Heart right ventricle (tissue), 16 donors: Measurements from ENCODE around the gene C3orf18. TPM values are rescaled to one million over a fixed set of nuclear protein-coding genes. Genes with fewer than 3 reads are reported as not detected.

Experiments
- ATAC-seq, 8 donors: fragments of 200-7000 bp; cut with Tn5 transposase; one replicate each; pipeline ENCODE4 v1.9.1; 2020; ENCODE audit warnings: mild to moderate bottlenecking in 8 of 8, moderate library complexity in 8 of 8, moderate number of reproducible peaks in 1 of 8
- DNase-seq, 2 donors: peaks; one replicate each; pipeline ENCODE4 v3.0.0-alpha.2; 2020
- H3K27ac ChIP-seq, 10 donors: fragments of 200-600 bp; sonication (generic) in 2 of 10; one replicate each; pipeline versions ENCODE4 v1.5.0 to v1.8.0; 2020 to 2022; ENCODE audit warnings: mild to moderate bottlenecking in 3 of 10
- H3K27me3 ChIP-seq, 7 donors: fragments of 200-600 bp; one replicate each; pipeline ENCODE4 v1.8.0; 2021 to 2022; ENCODE audit warnings: mild to moderate bottlenecking in 2 of 7
- H3K36me3 ChIP-seq, 9 donors: fragments of 200-600 bp; sonication (generic) in 1 of 9; one replicate each; pipeline versions ENCODE4 v1.5.0 to v1.8.0; 2020 to 2022; ENCODE audit warnings: mild to moderate bottlenecking in 2 of 9
- H3K4me1 ChIP-seq, 9 donors: fragments of 200-600 bp; sonication (generic) in 1 of 9; one replicate each; pipeline versions ENCODE4 v1.5.0 to v1.8.0; 2020 to 2022; ENCODE audit warnings: mild to moderate bottlenecking in 4 of 9
- H3K4me3 ChIP-seq, 10 donors: fragments of 200-600 bp; sonication (generic) in 2 of 10; one replicate each; pipeline versions ENCODE4 v1.5.0 to v1.8.0; 2020 to 2022; ENCODE audit warnings: mild to moderate bottlenecking in 7 of 10, moderate library complexity in 2 of 10
- H3K9me3 ChIP-seq, 11 donors: fragments of 200-600 bp in 10 of 11; sonication (generic) in 2 of 11; one replicate each; pipeline versions ENCODE4 v1.5.0 to v1.8.0; 2013 to 2022; ENCODE audit warnings: mild to moderate bottlenecking in 2 of 11, control low read depth in 1 of 11, moderate library complexity in 1 of 11
- CTCF ChIP-seq, 9 donors: fragments of 200-600 bp; sonication (generic) in 2 of 9; IDR thresholded peaks; one replicate each; pipeline versions ENCODE4 v1.5.0 to v1.8.0; 2021 to 2022; ENCODE audit warnings: antibody characterized with exemption in 9 of 9, mild to moderate bottlenecking in 5 of 9, moderate library complexity in 1 of 9
- WGBS, 2 donors: extraction: QIAGEN DNeasy Blood & Tissue Kit; methylation state at CpG; one replicate each; pipeline ENCODE4 v1.1.7; 2013; ENCODE audit warnings: inconsistent platforms in 1 of 2; 5-methylcytosine and 5-hydroxymethylcytosine counted together
- intact Hi-C, 10 donors: fragments of 100-400 bp; cut with DNase I; formaldehyde crosslinking; loops; one replicate each; pipeline versions ENCODE4 v1.11.1 to v1.14.2; 2022
- polyA plus RNA-seq, 2 donors: library from polyadenylated mRNA; stranded (reverse); fragments of 200-250 nt; gene quantifications; one replicate each; pipeline ENCODE4 v1.2.3, GENCODE V29; 2013
- total RNA-seq, 10 donors: library from RNA; stranded (reverse); fragmentation: NEBNext Ultra II Directional in 3 of 10; extraction: Animal tissue kit (Norgen Biotek cat#: 25700) in 3 of 10; gene quantifications; one replicate each; pipeline versions ENCODE4 v1.2.1 to v1.2.4, GENCODE V29; 2021 to 2023
- donor health status: Arrhythmogenic right ventricular cardiomyopathy.
- donor health status: ischemic (EF 13 %, LVEDD 7.1; RV severe dilation, severe dysfunction).
- donor health status: healthy with polysubstance abuse.
- donor health status: DM: no; HTN: yes; CAD: no.
- donor health status: DM: no; HTN: no; CAD: no.
- donor health status: ischemic (EF 25% LVEDD 6.9; RV normal size, moderate dysfunction).
- donor health status: ischemic (EF 25% LVEDD 5.7; RV mildly dilated, moderate dysfunction).
- donor health status: healthy.
- donor health status: DM: yes; HTN: yes; CAD: no.
- donor health status: Ischemic cardiomyopathy.
- donor health status: ischemic (EF 35%, LVEDD 5.7; RV mildly dilated, moderate dysfunction).
- donor health status: nonischemic (EF 11% LVEDD 7.7; RV severe dilation, severe dysfunction).
- donor health status: DM: yes; HTN: yes; CAD: no.
- donor health status: PGD.
- donor health status: ischemic (EF 29% LVEDD 5.4; RV normal size, mild dysfunction).
- donor health status: nonischemic (EF 23%, LVEDD 6.1; RV moderate dilation, normal function).

Gene C3orf18
- total and polyA plus RNA-seq, 12 donors, result 19.9 to 49.9 (median 41.1) TPM

- peaks cover 0 to 5% (median 0%) of the 10 kb centered on the region in 9 donors for H3K36me3 ChIP-seq
- WGBS, 2 donors, result 58 to 67% methylated on average over 8 of the region's 8 CpGs
- no peak overlapping the region for H3K4me3 ChIP-seq
- DNase-seq (no peak), ATAC-seq (no peak)
- no peak for TF ChIP-seq CTCF (IDR thresholded peaks at IDR 0.05)
- no peaks in the 10 kb centered on the region for H3K27me3 ChIP-seq
- H3K4me1 ChIP-seq, result peaks cover 0 to 20% (median 6%) of the 10 kb centered on the region in 9 donors
- no peak overlapping the region for H3K27ac ChIP-seq
- intact Hi-C loops, result no loop called here
- no peaks in the 10 kb centered on the region for H3K9me3 ChIP-seq
These were observed 10.4 kb downstream of the C3orf18 start for GRCh38 chr3:50557106-50557505.

- ATAC-seq, result no peak
- no peaks in the 10 kb centered on the region for H3K36me3 ChIP-seq
- H3K4me3 ChIP-seq, result no peak overlapping the region
- WGBS, 2 donors, result 81 to 92% methylated on average over 5 of the region's 5 CpGs
- H3K9me3 ChIP-seq, result no peaks in the 10 kb centered on the region
- no peak for DNase-seq
- H3K27ac ChIP-seq, result no peak overlapping the region
- no peak for TF ChIP-seq CTCF (IDR thresholded peaks at IDR 0.05)
- no peaks in the 10 kb centered on the region for H3K27me3 ChIP-seq
- intact Hi-C loops, result loop anchor here in 1 of 10 donors (5.0 kb wide), 1 partner anchor 207 kb away; the partner anchor contains the start of gene ZMYND10
- H3K4me1 ChIP-seq, result peaks cover 0 to 14% (median 6%) of the 10 kb centered on the region in 9 donors
These were observed 13.0 kb downstream of the C3orf18 start for GRCh38 chr3:50554553-50554952.

- no peak for TF ChIP-seq CTCF (IDR thresholded peaks at IDR 0.05)
- H3K27ac ChIP-seq, result no peak overlapping the region
- no peaks in the 10 kb centered on the region for H3K36me3 ChIP-seq
- peaks cover 0 to 6% (median under 1%) of the 10 kb centered on the region in 9 donors for H3K4me1 ChIP-seq
- ATAC-seq (no peak), DNase-seq (no peak)
- intact Hi-C loops, result loop anchor here in 1 of 10 donors (5.0 kb wide), 1 partner anchor 205 kb away; the partner anchor contains the start of gene ZMYND10
- 86 to 87% methylated on average over 9 of the region's 9 CpGs for WGBS, 2 donors
- no peaks in the 10 kb centered on the region for H3K9me3 ChIP-seq
- H3K4me3 ChIP-seq, result no peak overlapping the region
- H3K27me3 ChIP-seq, result no peaks in the 10 kb centered on the region
These were observed 14.9 kb downstream of the C3orf18 start for GRCh38 chr3:50552598-50552997.

GRCh38 chr3:50551681-50552435 is 15.7 kb downstream of the C3orf18 start:
- DNase-seq (no peak), ATAC-seq (no peak)
- Histone ChIP-seq H3K36me3 (no peaks in the 10 kb centered on the region), H3K27ac (no peak overlapping the region), H3K4me3 (no peak overlapping the region), H3K4me1 (peaks cover 0 to 1% (median 0%) of the 10 kb centered on the region in 9 donors), H3K9me3 (no peaks in the 10 kb centered on the region), H3K27me3 (no peaks in the 10 kb centered on the region)
- no peak for TF ChIP-seq CTCF (IDR thresholded peaks at IDR 0.05)
- WGBS, 2 donors, result 66 to 74% methylated on average over 7 of the region's 7 CpGs
- intact Hi-C loops, result loop anchor here in 1 of 10 donors (5.0 kb wide), 1 partner anchor 205 kb away; the partner anchor contains the start of gene ZMYND10
